DMS79 treated with DMSO at 0.1 percent for 48 hours (cell line): ENCODE data around the gene FBN1.

ENCODE experiments used
- DNase-seq: peaks from one replicate; lab custom pipeline; 2025; lab: John Stamatoyannopoulos, UW

FBN1 gene

GRCh38 chr15:48622237-48622636, 23.3 kb downstream of the FBN1 start:
- DNase-seq: no peak

GRCh38 chr15:48619446-48619845, 26.1 kb downstream of the FBN1 start:
- no peak for DNase-seq

DNA sequence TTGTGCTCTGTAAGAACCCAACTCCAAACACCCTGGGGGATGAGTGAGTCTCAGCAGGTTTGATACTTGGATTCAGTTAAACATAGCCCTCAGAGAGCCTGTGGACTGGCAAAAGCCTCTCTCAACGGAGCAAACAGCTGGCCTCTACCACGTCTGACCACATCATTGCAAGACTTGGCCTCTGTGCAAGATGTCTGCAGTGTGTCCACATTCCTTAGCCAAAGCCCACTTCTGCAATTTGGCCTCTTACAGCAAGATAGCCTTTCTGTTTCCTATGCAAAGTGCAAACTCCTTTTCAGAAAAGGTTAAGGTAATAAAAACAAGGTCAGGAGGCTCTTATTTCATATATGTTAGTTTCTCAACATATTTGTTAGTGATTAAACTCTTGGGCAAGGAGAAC, 27.9 kb downstream of the FBN1 start:
- no peak for DNase-seq

- DNase-seq: no peak
Observed at GRCh38 chr15:48616216-48616615, 29.3 kb downstream of the FBN1 start.

DNA sequence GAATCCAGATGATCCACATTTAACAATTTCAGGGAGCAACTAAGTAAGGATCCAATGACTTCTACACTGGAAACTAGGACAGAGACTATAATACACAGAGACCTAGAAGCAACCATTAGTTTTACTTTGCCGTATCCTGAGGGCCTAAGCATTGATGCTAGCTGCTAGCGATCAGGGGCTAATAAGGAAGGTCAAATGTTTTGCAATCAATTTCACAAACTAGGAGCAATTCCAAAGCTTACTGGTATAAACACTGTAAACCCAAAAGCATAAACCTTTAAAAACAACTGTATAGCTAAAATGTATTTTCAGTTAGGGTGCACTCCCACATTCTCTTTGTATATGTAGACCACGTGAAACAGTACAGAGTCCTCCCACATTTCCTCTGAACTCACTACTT, 31.5 kb downstream of the FBN1 start:
- no peak for DNase-seq

DNA sequence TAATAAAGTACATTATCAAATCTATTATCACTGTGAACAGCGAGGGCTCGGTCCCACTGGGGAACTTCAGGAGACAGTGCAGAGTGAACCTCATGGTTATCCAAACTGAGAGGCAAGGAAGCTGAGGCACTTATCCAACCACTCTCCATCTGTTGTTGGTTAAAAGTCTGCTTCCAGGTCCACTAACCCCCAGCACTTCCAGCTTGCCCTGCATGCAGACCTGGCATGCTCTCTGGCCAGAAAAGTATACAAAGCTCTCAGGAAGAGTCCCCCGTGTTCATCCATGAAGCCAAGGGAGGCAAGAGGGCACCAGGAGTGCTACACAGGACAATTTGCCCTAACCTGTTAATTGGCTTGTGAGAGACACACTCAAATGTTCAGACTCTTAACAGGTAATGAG, 36.0 kb downstream of the FBN1 start:
- peak; percentile 58 for DNase-seq

GRCh38 chr15:48607846-48608245, 37.7 kb downstream of the FBN1 start:
- no peak for DNase-seq

GRCh38 chr15:48604567-48604966, 40.9 kb downstream of the FBN1 start:
- no peak for DNase-seq

DNA sequence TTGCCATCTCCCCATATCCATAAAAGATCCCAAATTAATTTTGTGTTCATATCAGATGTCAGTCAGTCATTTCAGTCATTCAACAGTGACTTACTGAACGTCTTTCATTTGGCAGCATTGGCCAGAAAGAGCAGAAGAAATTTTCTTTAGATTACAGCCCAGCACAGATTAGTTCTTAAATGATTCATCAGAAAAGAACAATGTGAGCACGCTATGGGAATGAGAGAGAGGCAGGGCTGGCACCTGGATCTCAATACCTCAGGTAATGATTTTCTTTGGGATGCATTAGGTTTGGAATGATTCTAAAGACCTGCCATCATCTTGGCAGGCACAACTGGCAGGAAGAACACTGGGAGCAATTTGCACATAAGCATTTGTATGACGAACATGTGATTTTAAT, 41.6 kb downstream of the FBN1 start:
- no peak for DNase-seq

GRCh38 chr15:48603123-48603500, 42.4 kb downstream of the FBN1 start:
- no peak for DNase-seq

GRCh38 chr15:48602358-48603122, 43.0 kb downstream of the FBN1 start:
- DNase-seq: no peak

- no peak for DNase-seq
Observed at GRCh38 chr15:48601095-48601494, 44.4 kb downstream of the FBN1 start.

GRCh38 chr15:48596841-48597240, 48.7 kb downstream of the FBN1 start:
- no peak for DNase-seq

DNA sequence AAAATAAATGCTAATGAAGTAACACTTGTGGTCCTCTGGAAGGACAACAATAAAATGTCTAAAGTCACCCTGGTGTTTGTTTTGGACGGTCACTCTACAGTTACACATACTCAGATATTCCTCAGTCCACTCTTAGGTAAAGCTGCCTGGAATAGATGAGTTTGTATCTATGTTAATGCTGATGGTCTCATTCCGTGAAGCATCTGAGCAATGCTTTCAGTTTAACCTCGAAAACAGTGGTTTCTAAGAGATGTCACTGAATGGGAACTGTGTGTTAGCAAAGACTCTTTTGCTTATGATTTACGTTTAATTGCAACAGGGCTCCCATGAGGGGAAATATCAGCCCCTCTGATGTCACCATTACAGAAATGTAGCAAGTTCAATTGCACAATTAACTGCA, 49.1 kb downstream of the FBN1 start:
- no peak for DNase-seq

DNA sequence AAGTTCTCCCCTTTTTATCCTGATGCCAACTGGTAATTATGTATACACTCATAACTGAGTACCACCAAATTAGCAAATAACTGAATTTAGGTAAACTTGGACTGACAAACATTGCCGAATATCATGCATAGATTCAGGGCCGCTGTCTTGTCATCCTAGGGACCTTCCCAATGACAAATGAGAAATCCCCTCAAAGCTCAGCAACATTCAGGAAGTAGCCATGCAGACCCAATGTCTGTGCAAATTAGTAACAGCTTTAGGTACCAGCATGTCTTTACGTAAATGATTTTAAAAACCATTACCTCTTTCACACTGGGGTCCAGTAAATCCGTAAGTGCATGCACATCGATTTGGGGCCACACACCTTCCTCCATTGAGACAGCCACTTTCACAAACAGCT, 49.5 kb downstream of the FBN1 start:
- no peak for DNase-seq

DNA sequence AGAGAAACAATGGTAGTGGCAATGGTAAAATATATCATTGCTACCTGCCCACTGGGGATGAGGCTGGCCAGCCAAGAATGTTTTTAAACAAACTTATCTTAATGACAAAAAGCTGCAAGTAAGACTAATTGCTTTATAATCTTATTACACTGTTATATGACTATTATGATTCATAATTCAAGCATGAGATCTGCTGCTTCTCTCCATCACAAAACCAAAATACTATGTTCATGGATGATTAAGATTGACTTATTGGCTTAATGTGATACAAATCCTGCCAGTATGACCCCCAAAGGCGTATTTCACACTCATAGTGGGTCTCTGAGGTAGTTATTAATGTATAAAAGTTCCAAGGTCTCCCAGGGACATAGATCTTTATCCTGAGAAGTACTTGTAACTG, 52.6 kb downstream of the FBN1 start:
- no peak for DNase-seq

- DNase-seq: no peak
Observed at GRCh38 chr15:48592221-48592731, 53.2 kb downstream of the FBN1 start.

DNA sequence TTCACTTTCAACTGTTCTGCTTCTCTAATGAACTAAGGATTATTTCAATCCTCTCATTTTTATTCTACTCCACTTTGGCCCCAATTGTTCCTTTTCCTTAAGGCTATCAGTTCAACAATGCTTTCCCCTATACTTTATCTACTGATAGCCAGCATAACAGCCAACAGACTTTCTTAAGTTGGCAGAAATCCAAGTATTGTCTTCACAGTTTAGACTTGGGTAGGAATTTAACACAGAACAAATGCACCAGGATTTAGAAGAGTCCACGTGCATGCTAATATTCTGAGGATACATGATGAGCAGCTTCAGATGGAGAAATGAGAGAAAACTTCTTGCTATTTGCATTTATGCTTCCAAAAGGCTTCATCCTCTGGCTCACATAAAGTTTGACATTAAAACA, 54.8 kb downstream of the FBN1 start:
- no peak for DNase-seq

DNA sequence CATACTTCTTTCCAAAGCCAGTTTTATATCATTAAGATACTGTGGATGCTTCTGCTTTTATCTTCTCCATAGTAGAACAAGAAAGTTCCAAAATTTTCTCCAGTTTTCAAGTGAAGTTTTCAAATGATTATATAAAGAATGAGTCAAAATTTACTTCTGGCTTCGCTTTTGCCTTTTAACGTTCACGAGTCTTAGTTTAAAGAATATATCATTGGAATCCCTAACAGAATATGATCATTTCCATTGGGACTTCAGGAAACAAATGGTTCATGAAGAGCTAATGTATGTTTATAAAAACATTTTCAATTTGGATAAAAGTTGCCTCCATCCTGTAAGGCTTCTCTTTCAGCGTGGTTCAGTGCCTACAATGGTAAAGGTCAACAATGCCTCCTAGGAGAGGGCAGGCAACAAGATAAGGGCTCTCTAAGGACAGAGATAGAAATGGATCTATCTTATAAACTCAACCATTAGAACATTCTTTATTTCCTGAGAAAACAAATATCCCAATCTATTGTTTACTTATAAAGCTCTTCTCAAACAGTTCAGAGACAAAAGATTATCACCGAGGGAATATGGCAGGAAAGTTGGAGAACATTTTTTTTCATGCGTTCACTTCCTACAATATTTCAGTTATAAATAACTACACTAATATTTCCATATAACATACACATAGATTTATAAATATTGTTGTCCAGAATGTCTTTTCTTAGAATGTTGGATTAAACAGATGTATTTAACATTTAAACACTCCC, 60.5 kb downstream of the FBN1 start:
- DNase-seq: no peak

DNA sequence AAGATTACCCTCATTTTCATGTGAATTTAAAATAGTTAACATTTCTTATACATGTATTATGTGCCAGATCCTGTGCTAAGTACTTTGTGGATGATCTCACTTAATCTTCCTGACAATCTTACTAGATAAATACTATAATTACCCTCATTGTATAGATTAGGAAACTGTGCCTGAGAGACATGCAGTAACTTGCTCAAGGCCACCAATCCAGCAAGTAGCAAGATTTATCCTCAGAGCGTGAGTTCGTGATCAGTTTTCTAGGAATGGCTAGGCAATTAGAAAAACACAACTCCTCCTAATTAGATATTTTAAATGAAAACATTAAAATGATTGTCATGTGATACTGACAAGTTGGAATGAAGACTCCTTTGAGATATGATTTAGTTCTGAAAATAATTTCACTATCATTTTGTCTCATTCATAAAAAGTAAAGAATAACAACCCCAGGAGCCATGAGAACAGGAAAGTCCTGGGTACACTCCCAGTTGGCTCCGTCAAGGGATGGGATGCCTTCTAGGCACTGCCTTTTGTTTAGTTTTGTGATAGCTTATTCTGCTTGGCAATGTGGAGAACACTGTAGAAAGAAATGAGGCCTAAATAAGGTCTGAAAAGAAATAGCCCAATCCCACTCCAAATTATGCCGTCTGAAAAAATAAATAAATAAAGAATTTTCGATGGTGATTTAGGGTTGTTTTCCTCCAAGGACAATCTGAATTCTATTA, 61.3 kb downstream of the FBN1 start:
- DNase-seq: no peak

DNA sequence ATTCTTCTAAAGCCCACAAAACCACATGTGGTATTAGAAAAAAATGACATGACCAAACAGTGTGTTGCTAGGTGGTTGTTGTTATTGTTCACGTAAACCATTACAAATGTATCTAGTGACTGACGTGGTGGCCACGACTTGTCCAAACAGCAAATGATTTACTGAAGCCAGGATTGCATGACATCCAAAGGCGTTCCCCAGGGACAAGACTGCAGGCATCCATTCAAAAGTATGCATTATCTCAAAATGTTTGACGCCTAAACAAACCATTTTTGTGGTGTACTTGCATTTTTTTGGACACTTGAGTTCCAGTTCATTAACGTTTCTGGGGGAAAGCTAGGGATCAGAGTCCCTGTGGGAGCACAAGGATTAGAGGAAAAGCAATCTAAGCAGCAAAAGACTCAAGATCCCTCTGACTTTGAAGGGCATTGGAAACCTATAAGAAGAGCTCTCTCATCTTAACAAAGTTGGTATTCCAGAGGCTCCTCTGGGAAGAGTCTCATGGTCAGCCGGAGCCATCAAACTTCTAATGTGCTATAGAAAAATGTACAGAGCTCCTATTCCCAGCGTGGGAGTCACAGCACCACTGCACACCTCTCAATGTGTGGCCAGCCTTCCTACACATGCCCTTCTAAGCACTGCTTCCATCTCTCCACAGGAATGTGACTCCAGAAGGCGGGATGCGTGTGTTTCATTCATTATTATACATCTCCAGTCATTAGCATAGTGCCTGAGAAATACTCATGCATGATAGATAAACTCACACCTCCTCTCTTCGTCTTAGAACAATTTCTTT, 62.9 kb downstream of the FBN1 start:
- DNase-seq: peak; percentile 24

GRCh38 chr15:48581219-48581618, 64.3 kb downstream of the FBN1 start:
- no peak for DNase-seq
